Ectodermal cell (in vitro differentiated cells): ENCODE measurements around the gene AP5Z1. TPM values are rescaled to one million over a fixed set of nuclear protein-coding genes. Genes with fewer than 3 reads are reported as not detected.

Experiments used
- H3K27ac ChIP-seq: 2 replicates; pipeline ENCODE4 v1.7.0; 2013; ENCODE audit warnings: mild to moderate bottlenecking, low read depth, low read length; ENCODE audit not compliant: insufficient read depth, poor library complexity, severe bottlenecking
- H3K27me3 ChIP-seq: 2 replicates; pipeline ENCODE4 v1.7.0; 2013; ENCODE audit warnings: mild to moderate bottlenecking, low read length; ENCODE audit not compliant: insufficient read depth, control insufficient read depth, poor library complexity, severe bottlenecking
- H3K36me3 ChIP-seq: one replicate; pipeline ENCODE4 v1.7.0; 2013; ENCODE audit warnings: low read length; ENCODE audit not compliant: control insufficient read depth, insufficient read depth
- H3K4me1 ChIP-seq: one replicate; pipeline ENCODE4 v1.7.0; 2013; ENCODE audit warnings: low read length; ENCODE audit not compliant: control insufficient read depth, insufficient read depth
- H3K4me3 ChIP-seq: 2 replicates; pipeline ENCODE4 v1.7.0; 2013; ENCODE audit warnings: low read depth, low read length, control low read depth; ENCODE audit not compliant: insufficient read depth
- H3K9me3 ChIP-seq: 2 replicates; pipeline ENCODE4 v1.7.0; 2013; ENCODE audit warnings: mild to moderate bottlenecking, low read length, moderate library complexity; ENCODE audit not compliant: control insufficient read depth
- WGBS, 2 experiments: methylation state at CpG; one replicate each; pipeline ENCODE4 v1.1.7; 2013; ENCODE audit warnings: missing lambda C conversion rate in 2 of 2; 5-methylcytosine and 5-hydroxymethylcytosine counted together
- polyA plus RNA-seq, 4 experiments: library from polyadenylated mRNA; stranded (reverse); fragments of 50-300 nt; gene quantifications; one replicate each; pipeline ENCODE4 v1.2.3, GENCODE V29; 2013

Gene AP5Z1
- polyA plus RNA-seq (2013, experiment 1 of 4): 19.4 TPM
- polyA plus RNA-seq (2013, experiment 2 of 4): 23.4 TPM
- 14.8 TPM for polyA plus RNA-seq (2013, experiment 3 of 4)
- polyA plus RNA-seq (2013, experiment 4 of 4): 16.5 TPM

GRCh38 chr7:4775250-4775847 is at the start of gene AP5Z1:
Gene AP5Z1 (plus strand): TSS chr7:4775623. CDS start chr7:4775716, 93 bp downstream.
- Histone ChIP-seq H3K27me3 (no peaks in the 10 kb centered on the region), H3K4me3 (peak within 1 kb of the TSS; percentile 98), H3K36me3 (no peaks in the 10 kb centered on the region), H3K9me3 (no peaks in the 10 kb centered on the region), H3K27ac (peak within 1 kb of the TSS; percentile 33), H3K4me1 (peaks cover 5% of the 10 kb centered on the region)
- 0% methylated on average over 55 of the region's 55 CpGs for WGBS, 2 experiments

- Histone ChIP-seq H3K27ac (peak overlapping the region; percentile 85), H3K4me3 (no peak overlapping the region), H3K4me1 (peaks cover 29% of the 10 kb centered on the region), H3K9me3 (no peaks in the 10 kb centered on the region), H3K27me3 (no peaks in the 10 kb centered on the region), H3K36me3 (no peaks in the 10 kb centered on the region)
- 86 to 90% methylated on average over 15 of the region's 15 CpGs for WGBS, 2 experiments
These were observed 49.5 kb upstream of the AP5Z1 start for GRCh38 chr7:4725850-4726450.

- Histone ChIP-seq H3K4me3 (no peak overlapping the region), H3K27ac (no peak overlapping the region), H3K9me3 (no peaks in the 10 kb centered on the region), H3K27me3 (no peaks in the 10 kb centered on the region), H3K4me1 (peaks cover 29% of the 10 kb centered on the region), H3K36me3 (no peaks in the 10 kb centered on the region)
- WGBS, 2 experiments: 89 to 95% methylated on average over 8 to 9 of the region's 9 CpGs
These were observed 48.9 kb upstream of the AP5Z1 start for GRCh38 chr7:4726566-4726965.

GRCh38 chr7:4727914-4728705 is 47.3 kb upstream of the AP5Z1 start:
- 95 to 97% methylated on average over 20 of the region's 20 CpGs for WGBS, 2 experiments
- Histone ChIP-seq H3K4me3 (no peak overlapping the region), H3K36me3 (no peaks in the 10 kb centered on the region), H3K9me3 (no peaks in the 10 kb centered on the region), H3K4me1 (peaks cover 29% of the 10 kb centered on the region), H3K27me3 (no peaks in the 10 kb centered on the region), H3K27ac (no peak overlapping the region)

GRCh38 chr7:4729266-4729665 is 46.2 kb upstream of the AP5Z1 start:
- no peaks in the 10 kb centered on the region for H3K9me3 ChIP-seq
- no peaks in the 10 kb centered on the region for H3K27me3 ChIP-seq
- H3K4me1 ChIP-seq: peaks cover 27% of the 10 kb centered on the region
- H3K4me3 ChIP-seq: no peak overlapping the region
- H3K36me3 ChIP-seq: no peaks in the 10 kb centered on the region
- 92 to 94% methylated on average over 19 of the region's 19 CpGs for WGBS, 2 experiments
- H3K27ac ChIP-seq: no peak overlapping the region

- Histone ChIP-seq H3K4me1 (peaks cover 17% of the 10 kb centered on the region), H3K4me3 (no peak overlapping the region), H3K27me3 (no peaks in the 10 kb centered on the region), H3K36me3 (no peaks in the 10 kb centered on the region), H3K27ac (no peak overlapping the region), H3K9me3 (no peaks in the 10 kb centered on the region)
- 92 to 94% methylated on average over 19 of the region's 19 CpGs for WGBS, 2 experiments
These were observed 45.1 kb upstream of the AP5Z1 start for GRCh38 chr7:4730276-4730675.

- Histone ChIP-seq H3K4me3 (no peak overlapping the region), H3K36me3 (no peaks in the 10 kb centered on the region), H3K9me3 (no peaks in the 10 kb centered on the region), H3K27me3 (no peaks in the 10 kb centered on the region), H3K4me1 (peaks cover 10% of the 10 kb centered on the region), H3K27ac (no peak overlapping the region)
- 91 to 92% methylated on average over 10 of the region's 10 CpGs for WGBS, 2 experiments
These were observed 44.5 kb upstream of the AP5Z1 start for GRCh38 chr7:4730971-4731370.

GRCh38 chr7:4731803-4732202 is 43.6 kb upstream of the AP5Z1 start:
- no peaks in the 10 kb centered on the region for H3K27me3 ChIP-seq
- no peak overlapping the region for H3K27ac ChIP-seq
- H3K36me3 ChIP-seq: no peaks in the 10 kb centered on the region
- H3K4me3 ChIP-seq: no peak overlapping the region
- WGBS, 2 experiments: 95 to 96% methylated on average over 16 of the region's 16 CpGs
- H3K9me3 ChIP-seq: no peaks in the 10 kb centered on the region
- peaks cover 7% of the 10 kb centered on the region for H3K4me1 ChIP-seq

GRCh38 chr7:4733936-4734528 is 41.4 kb upstream of the AP5Z1 start:
- Histone ChIP-seq H3K36me3 (no peaks in the 10 kb centered on the region), H3K27me3 (no peaks in the 10 kb centered on the region), H3K27ac (no peak overlapping the region), H3K4me1 (peaks cover 9% of the 10 kb centered on the region), H3K4me3 (no peak overlapping the region), H3K9me3 (no peaks in the 10 kb centered on the region)
- WGBS, 2 experiments: 93% methylated on average over 15 of the region's 15 CpGs
